Fibroblast of lung (primary cell): Measurements from ENCODE around the gene PAGR1. TPM values are rescaled to one million over a fixed set of nuclear protein-coding genes. Genes with fewer than 3 reads are reported as not detected.

Source experiments
- DNase-seq, 2 donors: peaks; one replicate each; pipeline versions ENCODE4 v3.0.0 to v3.0.0-alpha.2; 2010; ENCODE audit warnings: low read depth in 2 of 2
- H2AFZ ChIP-seq: 2 replicates; pipeline ENCODE4 v1.5.1; 2012; ENCODE audit warnings: low read length, control low read depth, inconsistent platforms
- H3K27ac ChIP-seq: 2 replicates; pipeline ENCODE4 v1.5.1; 2011; ENCODE audit warnings: low read length, control low read depth; ENCODE audit not compliant: insufficient read depth
- H3K27me3 ChIP-seq: 2 replicates; pipeline ENCODE4 v1.5.1; 2011; ENCODE audit warnings: mild to moderate bottlenecking, low read length; ENCODE audit not compliant: control insufficient read depth, insufficient read depth
- H3K36me3 ChIP-seq: 2 replicates; pipeline ENCODE4 v1.5.1; 2011; ENCODE audit warnings: low read length; ENCODE audit not compliant: control insufficient read depth, insufficient read depth
- H3K4me1 ChIP-seq: 2 replicates; pipeline ENCODE4 v1.5.1; 2011; ENCODE audit warnings: low read length; ENCODE audit not compliant: control insufficient read depth, insufficient read depth; ENCODE audit errors: extremely low read depth
- H3K4me2 ChIP-seq: 2 replicates; pipeline ENCODE4 v1.5.1; 2011; ENCODE audit warnings: low read length, control low read depth; ENCODE audit not compliant: insufficient read depth; ENCODE audit errors: extremely low read depth
- H3K4me3 ChIP-seq, 4 experiments: fragments of 200-600 bp in 1 of 4; sonication (generic) in 1 of 4; replicated peaks in 1 of 4; 2 replicates each; pipeline ENCODE4 v1.5.1; 2011 to 2016; ENCODE audit warnings: low read length in 4 of 4, low read depth in 3 of 4, mild to moderate bottlenecking in 3 of 4, control low read depth in 2 of 4, inconsistent platforms in 1 of 4, mixed read lengths in 1 of 4; ENCODE audit not compliant: insufficient read depth in 1 of 4; ENCODE audit errors: control extremely low read depth in 1 of 4
- H3K79me2 ChIP-seq: 2 replicates; pipeline ENCODE4 v1.5.1; 2012; ENCODE audit warnings: mild to moderate bottlenecking, low read length, inconsistent platforms; ENCODE audit not compliant: control insufficient read depth, insufficient read depth
- H3K9ac ChIP-seq: 2 replicates; pipeline ENCODE4 v1.5.1; 2011; ENCODE audit warnings: mild to moderate bottlenecking, low read length, control low read depth; ENCODE audit not compliant: insufficient read depth
- H3K9me3 ChIP-seq: 2 replicates; pipeline ENCODE4 v1.5.1; 2012; ENCODE audit warnings: low read depth, low read length; ENCODE audit not compliant: control insufficient read depth, insufficient read depth
- H4K20me1 ChIP-seq: 2 replicates; pipeline ENCODE4 v1.5.1; 2011; ENCODE audit warnings: low read length; ENCODE audit not compliant: control insufficient read depth, insufficient read depth; ENCODE audit errors: extremely low read depth
- EZH2 ChIP-seq: IDR thresholded peaks from 2 replicates; pipeline ENCODE4 v1.5.1; 2012; ENCODE audit warnings: low read length, control low read depth, mild to moderate bottlenecking; ENCODE audit errors: missing control alignments
- polyA plus RNA-seq, 2 donors: library from polyadenylated mRNA; depleted of rRNA in 1 of 2; stranded (reverse) in 1 of 2; unstranded in 1 of 2; fragments of >200 nt; gene quantifications; 2 replicates each; pipeline ENCODE4 v1.2.1, GENCODE V29; 2011 to 2012; ENCODE audit warnings: missing spikeins in 1 of 2
- total RNA-seq: library from RNA; depleted of rRNA; stranded (reverse); fragments of >200 nt; gene quantifications from 2 replicates; pipeline ENCODE4 v1.2.1, GENCODE V29; 2014
- TF ChIP-seq, protein P1 (sequence below), 2 donors: IDR thresholded peaks in 1 of 2; conservative IDR thresholded peaks in 1 of 2; 1 replicate in 1 of 2; 2 replicates in 1 of 2; pipeline ENCODE4 v1.5.1; 2011 to 2012; ENCODE audit warnings: low read length in 2 of 2, control low read depth in 1 of 2, inconsistent platforms in 1 of 2, low read depth in 1 of 2, mild to moderate bottlenecking in 1 of 2

The PAGR1 gene
- total and polyA plus RNA-seq, 2 donors (not counting 1 experiment from before 2014, with no cell fraction given), result 10.0 to 10.7 TPM

- Histone ChIP-seq H4K20me1 (no peaks in the 10 kb centered on the region), H3K9me3 (no peaks in the 10 kb centered on the region), H2AFZ (no peak overlapping the region), H3K4me3 (no peak overlapping the region), H3K4me2 (no peak overlapping the region), H3K4me1 (peaks cover 5% of the 10 kb centered on the region), H3K36me3 (peaks cover 24% of the 10 kb centered on the region), H3K27me3 (no peaks in the 10 kb centered on the region), H3K9ac (no peak overlapping the region), H3K27ac (no peak overlapping the region), H3K79me2 (peaks cover 4% of the 10 kb centered on the region)
- DNase-seq, result no peak
- TF ChIP-seq, protein P1, sequence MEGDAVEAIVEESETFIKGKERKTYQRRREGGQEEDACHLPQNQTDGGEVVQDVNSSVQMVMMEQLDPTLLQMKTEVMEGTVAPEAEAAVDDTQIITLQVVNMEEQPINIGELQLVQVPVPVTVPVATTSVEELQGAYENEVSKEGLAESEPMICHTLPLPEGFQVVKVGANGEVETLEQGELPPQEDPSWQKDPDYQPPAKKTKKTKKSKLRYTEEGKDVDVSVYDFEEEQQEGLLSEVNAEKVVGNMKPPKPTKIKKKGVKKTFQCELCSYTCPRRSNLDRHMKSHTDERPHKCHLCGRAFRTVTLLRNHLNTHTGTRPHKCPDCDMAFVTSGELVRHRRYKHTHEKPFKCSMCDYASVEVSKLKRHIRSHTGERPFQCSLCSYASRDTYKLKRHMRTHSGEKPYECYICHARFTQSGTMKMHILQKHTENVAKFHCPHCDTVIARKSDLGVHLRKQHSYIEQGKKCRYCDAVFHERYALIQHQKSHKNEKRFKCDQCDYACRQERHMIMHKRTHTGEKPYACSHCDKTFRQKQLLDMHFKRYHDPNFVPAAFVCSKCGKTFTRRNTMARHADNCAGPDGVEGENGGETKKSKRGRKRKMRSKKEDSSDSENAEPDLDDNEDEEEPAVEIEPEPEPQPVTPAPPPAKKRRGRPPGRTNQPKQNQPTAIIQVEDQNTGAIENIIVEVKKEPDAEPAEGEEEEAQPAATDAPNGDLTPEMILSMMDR (conservative IDR thresholded peaks at IDR 0.05 in 1 of 2, IDR thresholded peaks at IDR 0.05 in 1 of 2; ENCODE audit: low read depth in 1 of 2, low read length in 2 of 2), result no peak
- no peak for TF ChIP-seq EZH2
Observed at GRCh38 chr16:29802416-29802935, 13.5 kb upstream of the PAGR1 start.

- no peak for DNase-seq
- H3K27me3 ChIP-seq, result no peaks in the 10 kb centered on the region
- no peak overlapping the region for H2AFZ ChIP-seq
- H3K27ac ChIP-seq, result no peak overlapping the region
- H3K36me3 ChIP-seq, result peaks cover 18% of the 10 kb centered on the region
- peak overlapping the region; percentile 30 for H3K4me2 ChIP-seq
- H3K4me1 ChIP-seq, result peaks cover 10% of the 10 kb centered on the region
- peak overlapping the region in 2 of 4 experiments; percentile 83 to 89 for H3K4me3 ChIP-seq
- peaks cover 18% of the 10 kb centered on the region for H3K79me2 ChIP-seq
- TF ChIP-seq, protein P1 (conservative IDR thresholded peaks at IDR 0.05 in 1 of 2, IDR thresholded peaks at IDR 0.05 in 1 of 2; ENCODE audit: low read depth in 1 of 2, low read length in 2 of 2), result no peak
- TF ChIP-seq EZH2, result no peak
- no peaks in the 10 kb centered on the region for H3K9me3 ChIP-seq
- H4K20me1 ChIP-seq, result no peaks in the 10 kb centered on the region
- H3K9ac ChIP-seq, result no peak overlapping the region
Observed at GRCh38 chr16:29804020-29804419, 11.9 kb upstream of the PAGR1 start.

DNA sequence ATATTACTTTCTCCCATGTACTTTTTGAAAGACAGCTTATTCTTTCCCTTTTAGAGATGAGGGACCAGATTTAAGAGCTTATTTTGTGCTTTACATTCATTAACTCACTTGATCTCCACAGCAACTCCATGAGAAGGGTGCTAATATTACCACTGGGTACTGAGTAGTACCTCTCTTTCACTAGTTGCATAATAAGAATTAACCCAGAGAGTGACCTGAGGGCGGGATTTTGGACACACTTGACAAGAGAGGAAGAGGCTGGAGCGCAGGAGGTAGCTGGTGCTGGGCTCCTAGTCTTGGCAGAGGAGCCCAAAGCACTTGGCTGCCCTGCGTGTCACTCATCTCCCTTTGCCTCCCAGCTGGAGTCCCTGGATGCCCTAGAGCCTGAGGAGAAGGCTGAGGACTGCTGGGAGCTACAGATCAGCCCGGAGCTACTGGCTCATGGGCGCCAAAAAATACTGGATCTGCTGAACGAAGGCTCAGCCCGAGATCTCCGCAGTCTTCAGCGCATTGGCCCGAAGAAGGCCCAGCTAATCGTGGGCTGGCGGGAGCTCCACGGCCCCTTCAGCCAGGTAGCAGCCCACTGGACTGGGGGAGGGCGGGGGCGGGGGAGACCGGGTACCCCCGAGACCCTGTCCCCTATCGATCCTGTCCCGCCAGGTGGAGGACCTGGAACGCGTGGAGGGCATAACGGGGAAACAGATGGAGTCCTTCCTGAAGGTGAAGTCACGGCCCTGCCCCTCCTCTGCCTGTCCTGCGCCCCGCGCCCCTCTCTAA is 11.3 kb upstream of the PAGR1 start:
- peak in 1 of 2 donors; percentile 33 for DNase-seq
- peak overlapping the region; percentile 88 for H3K9ac ChIP-seq
- no peaks in the 10 kb centered on the region for H4K20me1 ChIP-seq
- H3K4me1 ChIP-seq, result peaks cover 14% of the 10 kb centered on the region
- H3K9me3 ChIP-seq, result no peaks in the 10 kb centered on the region
- peak overlapping the region; percentile 95 for H3K27ac ChIP-seq
- peaks cover 23% of the 10 kb centered on the region for H3K79me2 ChIP-seq
- H3K36me3 ChIP-seq, result peaks cover 17% of the 10 kb centered on the region
- H2AFZ ChIP-seq, result peak overlapping the region; percentile 68
- H3K4me2 ChIP-seq, result peak overlapping the region; percentile 95
- peak overlapping the region; percentile 82 to 89 (median 84) for H3K4me3 ChIP-seq
- no peak for TF ChIP-seq EZH2
- TF ChIP-seq, protein P1 (conservative IDR thresholded peaks at IDR 0.05 in 1 of 2, IDR thresholded peaks at IDR 0.05 in 1 of 2; ENCODE audit: low read depth in 1 of 2, low read length in 2 of 2), result no peak
- no peaks in the 10 kb centered on the region for H3K27me3 ChIP-seq
